Type B pancreatic cell (in vitro differentiated cells): ENCODE measurements around the gene PARL. TPM values are rescaled to one million over a fixed set of nuclear protein-coding genes. Genes with fewer than 3 reads are reported as not detected.
"Not testable (repeated sequence)": the region's sequence is repeated elsewhere in the genome, so short reads cannot be mapped to it uniquely, and the experiment has no call there.

ENCODE experiments used
- DNase-seq: peaks from one replicate; pipeline ENCODE4 v3.0.0; 2021; ENCODE audit warnings: mixed read lengths; ENCODE audit not compliant: unreplicated experiment; ENCODE audit errors: extremely low spot score
- H3K27ac Mint-ChIP-seq: 2 replicates; pipeline ENCODE4 v1.8.0; 2021; ENCODE audit warnings: mild to moderate bottlenecking, mixed read lengths
- H3K27me3 Mint-ChIP-seq: 2 replicates; pipeline ENCODE4 v1.8.0; 2021; ENCODE audit warnings: mixed read lengths
- H3K36me3 Mint-ChIP-seq: 2 replicates; pipeline ENCODE4 v1.8.0; 2021; ENCODE audit warnings: mixed read lengths
- H3K4me1 Mint-ChIP-seq: one replicate; pipeline ENCODE4 v1.8.0; 2021; ENCODE audit warnings: mixed read lengths; ENCODE audit not compliant: unreplicated experiment
- H3K4me3 Mint-ChIP-seq: 2 replicates; pipeline ENCODE4 v1.8.0; 2021; ENCODE audit warnings: mild to moderate bottlenecking, mixed read lengths
- H3K9me3 Mint-ChIP-seq: 2 replicates; pipeline ENCODE4 v1.8.0; 2021; ENCODE audit warnings: mixed read lengths
- CTCF ChIP-seq: fragments of 200-600 bp; sonication (generic); conservative IDR thresholded peaks from 2 replicates; pipeline ENCODE4 v1.5.0; 2021; ENCODE audit warnings: antibody characterized with exemption, mild to moderate bottlenecking
- total RNA-seq: library from RNA; stranded (reverse); gene quantifications from 2 replicates; pipeline ENCODE4 v1.2.1, GENCODE V29; 2021; ENCODE audit warnings: low replicate concordance

Gene PARL
- total RNA-seq, 1 donor from 2014 or later = 53.1 TPM

- H3K4me3 Mint-ChIP-seq = peak overlapping the region; percentile 98
- no peak for TF ChIP-seq CTCF
- H3K27ac Mint-ChIP-seq = peak overlapping the region; percentile 86
- DNase-seq = no peak
- no peaks in the 10 kb centered on the region for H3K36me3 Mint-ChIP-seq
- H3K9me3 Mint-ChIP-seq = no peaks in the 10 kb centered on the region
- H3K4me1 Mint-ChIP-seq = peaks cover 29% of the 10 kb centered on the region
- peaks cover 12% of the 10 kb centered on the region for H3K27me3 Mint-ChIP-seq
These were observed 1.2 kb downstream of the PARL start for GRCh38 chr3:183883291-183884096.

- no peak for TF ChIP-seq CTCF
- Mint-ChIP-seq H3K4me1 (peaks cover 29% of the 10 kb centered on the region), H3K27me3 (no peaks in the 10 kb centered on the region), H3K27ac (peak overlapping the region; percentile 43), H3K4me3 (no peak overlapping the region), H3K36me3 (peaks cover 8% of the 10 kb centered on the region), H3K9me3 (no peaks in the 10 kb centered on the region)
- no peak for DNase-seq
These were observed 4.6 kb downstream of the PARL start for GRCh38 chr3:183880121-183880520.

GRCh38 chr3:183879243-183879642 lies 5.4 kb downstream of the PARL start:
- Mint-ChIP-seq H3K4me1 (peaks cover 24% of the 10 kb centered on the region), H3K36me3 (peaks cover 8% of the 10 kb centered on the region), H3K27me3 (no peaks in the 10 kb centered on the region), H3K4me3 (no peak overlapping the region), H3K9me3 (no peaks in the 10 kb centered on the region), H3K27ac (no peak overlapping the region)
- no peak for DNase-seq
- TF ChIP-seq CTCF = no peak

GRCh38 chr3:183878071-183878470 lies 6.6 kb downstream of the PARL start:
- no peak for TF ChIP-seq CTCF
- Mint-ChIP-seq H3K9me3 (no peaks in the 10 kb centered on the region), H3K27ac (no peak overlapping the region), H3K4me1 (peaks cover 17% of the 10 kb centered on the region), H3K36me3 (peaks cover 8% of the 10 kb centered on the region), H3K4me3 (no peak overlapping the region), H3K27me3 (no peaks in the 10 kb centered on the region)
- DNase-seq = no peak

- not testable (repeated sequence) for H3K36me3 Mint-ChIP-seq, H3K4me3 Mint-ChIP-seq, H3K27me3 Mint-ChIP-seq, H3K27ac Mint-ChIP-seq, H3K4me1 Mint-ChIP-seq, DNase-seq, H3K9me3 Mint-ChIP-seq
These were observed 7.5 kb downstream of the PARL start for GRCh38 chr3:183877227-183877626.

GRCh38 chr3:183875411-183875810 lies 9.3 kb downstream of the PARL start:
- H3K27me3 Mint-ChIP-seq = no peaks in the 10 kb centered on the region
- H3K4me1 Mint-ChIP-seq = peaks cover 8% of the 10 kb centered on the region
- no peak overlapping the region for H3K27ac Mint-ChIP-seq
- TF ChIP-seq CTCF = no peak
- H3K4me3 Mint-ChIP-seq = no peak overlapping the region
- DNase-seq = no peak
- peaks cover 14% of the 10 kb centered on the region for H3K36me3 Mint-ChIP-seq
- no peaks in the 10 kb centered on the region for H3K9me3 Mint-ChIP-seq
